ENCODE data around the gene MLLT1. TPM values are rescaled to one million over a fixed set of nuclear protein-coding genes. Genes with fewer than 3 reads are reported as not detected.

MLLT1 gene
- total and polyA plus RNA-seq, 4 donors: 2.1 to 15.6 (median 7.3) TPM

- Histone ChIP-seq H3K9ac (ENCODE audit: low read depth in 1 of 2, low read length in 2 of 2) (no peak overlapping the region), H3K9me3 (ENCODE audit: control insufficient read depth in 4 of 4, low read length in 3 of 4) (no peaks in the 10 kb centered on the region), H3K4me1 (ENCODE audit: control insufficient read depth in 4 of 4, insufficient read depth in 4 of 4, low read length in 3 of 4) (no peaks in the 10 kb centered on the region), H3K27me3 (ENCODE audit: control insufficient read depth in 4 of 4, insufficient read depth in 4 of 4, low read length in 3 of 4) (no peaks in the 10 kb centered on the region), H3K27ac (ENCODE audit: low read depth in 1 of 2, low read length in 2 of 2) (no peak overlapping the region), H3K4me3 (ENCODE audit: low read depth in 1 of 3, low read length in 3 of 3) (no peak overlapping the region), H3K36me3 (ENCODE audit: control insufficient read depth in 4 of 4, insufficient read depth in 3 of 4, low read depth in 1 of 4, low read length in 3 of 4) (no peaks in the 10 kb centered on the region)
- no peak for TF ChIP-seq HNF4A (conservative IDR thresholded peaks at IDR 0.05)
- TF ChIP-seq CTCF (IDR thresholded peaks at IDR 0.05; ENCODE audit: low read depth, low read length, missing input control): no peak
- TF ChIP-seq EGR1 (IDR thresholded peaks at IDR 0.05; ENCODE audit: low read depth in 2 of 2): no peak
- TF ChIP-seq REST (IDR thresholded peaks at IDR 0.05): no peak
- no peak for TF ChIP-seq FOXA2 (IDR thresholded peaks at IDR 0.05)
- no peak for TF ChIP-seq ATF3 (IDR thresholded peaks at IDR 0.05)
- no peak for TF ChIP-seq RXRA (IDR thresholded peaks at IDR 0.05)
- TF ChIP-seq RAD21 (IDR thresholded peaks at IDR 0.05): no peak
- no peak for TF ChIP-seq JUND (IDR thresholded peaks at IDR 0.05)
- no peak for TF ChIP-seq MAX (IDR thresholded peaks at IDR 0.05)
- no peak for TF ChIP-seq FOXA1 (IDR thresholded peaks at IDR 0.05)
- TF ChIP-seq TAF1 (conservative IDR thresholded peaks at IDR 0.05): no peak
- no peak for TF ChIP-seq ZBTB33 (IDR thresholded peaks at IDR 0.05)
- no peak for DNase-seq (ENCODE audit: low spot score)
- WGBS: 80% methylated on average over 5 of the region's 5 CpGs
These were observed 106.6 kb downstream of the MLLT1 start for GRCh38 chr19:6173190-6173589.

GRCh38 chr19:6172074-6172863 is 107.5 kb downstream of the MLLT1 start:
- Histone ChIP-seq H3K9ac (ENCODE audit: low read depth in 1 of 2, low read length in 2 of 2) (no peak overlapping the region), H3K9me3 (ENCODE audit: control insufficient read depth in 4 of 4, low read length in 3 of 4) (no peaks in the 10 kb centered on the region), H3K4me1 (ENCODE audit: control insufficient read depth in 4 of 4, insufficient read depth in 4 of 4, low read length in 3 of 4) (no peaks in the 10 kb centered on the region), H3K4me3 (ENCODE audit: low read depth in 1 of 3, low read length in 3 of 3) (no peak overlapping the region), H3K27me3 (ENCODE audit: control insufficient read depth in 4 of 4, insufficient read depth in 4 of 4, low read length in 3 of 4) (no peaks in the 10 kb centered on the region), H3K27ac (ENCODE audit: low read depth in 1 of 2, low read length in 2 of 2) (no peak overlapping the region), H3K36me3 (ENCODE audit: control insufficient read depth in 4 of 4, insufficient read depth in 3 of 4, low read depth in 1 of 4, low read length in 3 of 4) (no peaks in the 10 kb centered on the region)
- DNase-seq (ENCODE audit: low spot score): no peak
- TF ChIP-seq ZBTB33 (IDR thresholded peaks at IDR 0.05) (no peak), FOXA2 (IDR thresholded peaks at IDR 0.05) (no peak), REST (IDR thresholded peaks at IDR 0.05) (no peak)
- WGBS: 76% methylated on average over 3 of the region's 3 CpGs
